Activated CD4-positive, alpha-beta T cell treated with anti-CD3 and anti-CD28 coated beads for 36 hours (primary cell): ENCODE data around the gene SPACA9. TPM values are rescaled to one million over a fixed set of nuclear protein-coding genes. Genes with fewer than 3 reads are reported as not detected.

Source experiments
- ATAC-seq: fragments of 200-7000 bp; cut with Tn5 transposase; one replicate; pipeline ENCODE4 v1.10.0; 2021; ENCODE audit warnings: mild to moderate bottlenecking, moderate library complexity
- CTCF ChIA-PET: fragments of 350-600 bp; sonication (Branson Sonifier 250); formaldehyde crosslinking; loops from one replicate; lab custom pipeline; 2021; ENCODE audit warnings: antibody characterized with exemption; lab: Charles Lee
- POLR2A ChIA-PET: fragments of 350-600 bp; sonication (Branson Sonifier 250); formaldehyde crosslinking; loops from one replicate; lab custom pipeline; 2021; ENCODE audit warnings: antibody characterized with exemption, inconsistent platforms; lab: Charles Lee
- DNase-seq: peaks from one replicate; pipeline ENCODE4 v3.0.0-alpha.2; 2020
- H3K27ac Mint-ChIP-seq: one replicate; pipeline ENCODE4 v1.8.0; 2021; ENCODE audit warnings: mixed read lengths
- H3K27me3 Mint-ChIP-seq: one replicate; pipeline ENCODE4 v1.8.0; 2021; ENCODE audit warnings: mixed read lengths
- H3K36me3 Mint-ChIP-seq: one replicate; pipeline ENCODE4 v1.8.0; 2021; ENCODE audit warnings: low read depth, mixed read lengths
- H3K4me1 Mint-ChIP-seq: one replicate; pipeline ENCODE4 v1.8.0; 2021; ENCODE audit warnings: mixed read lengths
- H3K4me3 Mint-ChIP-seq: one replicate; pipeline ENCODE4 v1.8.0; 2021; ENCODE audit warnings: mild to moderate bottlenecking, moderate library complexity, mixed read lengths
- H3K9me3 Mint-ChIP-seq: one replicate; pipeline ENCODE4 v1.8.0; 2021; ENCODE audit warnings: low read depth, mixed read lengths
- intact Hi-C, 2 experiments: fragments of 100-400 bp; cut with DNase I in 1 of 2; cut with micrococcal nuclease in 1 of 2; formaldehyde crosslinking; loops; one replicate each; pipeline versions ENCODE4 v1.14.2 to v1.15.1; 2022 to 2024; cut with DNase I, micrococcal nuclease
- total RNA-seq, 2 experiments: library from RNA; stranded (reverse); gene quantifications; one replicate each; pipeline ENCODE4 v1.2.3, GENCODE V29; 2021

The SPACA9 gene
- total RNA-seq, 2 experiments from 2014 or later: 2.7 to 4.4 TPM

- Mint-ChIP-seq H3K36me3 (peaks cover 22% of the 10 kb centered on the region), H3K4me1 (no peaks in the 10 kb centered on the region), H3K4me3 (no peak overlapping the region), H3K27ac (no peak overlapping the region), H3K9me3 (no peaks in the 10 kb centered on the region), H3K27me3 (no peaks in the 10 kb centered on the region)
- intact Hi-C loops: no loop called here
- ChIA-PET CTCF (interaction anchor here (1.6 kb wide), 1 partner anchor 8 kb away, joined by 6 read pairs; no protein-coding TSS in a partner anchor), POLR2A (interaction anchor here (0.5 kb wide), 1 partner anchor 10 kb away, joined by 6 read pairs; no protein-coding TSS in a partner anchor)
- DNase-seq: no peak
- no peak for ATAC-seq
Observed at GRCh38 chr9:132896264-132896663, 17.6 kb downstream of the SPACA9 start.

DNA sequence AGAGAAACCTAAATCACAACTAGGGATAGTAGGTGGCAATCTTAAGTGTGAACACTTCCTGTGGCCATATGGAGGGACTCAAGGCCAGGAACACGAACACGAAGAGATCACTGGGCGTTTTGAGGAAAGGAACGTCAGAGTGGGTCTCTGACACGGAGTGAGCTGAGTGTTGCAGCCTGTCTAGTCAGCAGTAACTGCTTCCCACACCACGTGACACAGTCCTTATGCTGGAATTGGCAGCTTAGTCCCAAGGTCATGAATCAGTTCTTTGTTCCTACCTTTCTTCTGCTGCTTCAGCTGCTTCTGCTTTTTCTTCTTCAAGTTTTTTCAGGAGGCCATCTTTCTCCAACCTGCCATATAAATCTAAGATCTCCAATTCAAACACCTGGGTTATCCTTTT, 18.2 kb downstream of the SPACA9 start:
- H3K27ac Mint-ChIP-seq: no peak overlapping the region
- H3K9me3 Mint-ChIP-seq: no peaks in the 10 kb centered on the region
- no peak for ATAC-seq
- H3K36me3 Mint-ChIP-seq: peaks cover 24% of the 10 kb centered on the region
- POLR2A ChIA-PET: interaction anchor here (0.5 kb wide), 1 partner anchor 9 kb away, joined by 6 read pairs; no protein-coding TSS in a partner anchor
- H3K4me3 Mint-ChIP-seq: no peak overlapping the region
- H3K4me1 Mint-ChIP-seq: peaks cover 5% of the 10 kb centered on the region
- intact Hi-C loops: no loop called here
- no peaks in the 10 kb centered on the region for H3K27me3 Mint-ChIP-seq
- CTCF ChIA-PET: interaction anchor here (0.7 kb wide), 1 partner anchor 387 kb away, joined by 3 read pairs; no protein-coding TSS in a partner anchor
- no peak for DNase-seq

GRCh38 chr9:132898051-132898450, 19.4 kb downstream of the SPACA9 start:
- CTCF ChIA-PET: no interaction called here
- Mint-ChIP-seq H3K4me3 (no peak overlapping the region), H3K9me3 (no peaks in the 10 kb centered on the region), H3K4me1 (peaks cover 8% of the 10 kb centered on the region), H3K27ac (no peak overlapping the region), H3K27me3 (no peaks in the 10 kb centered on the region), H3K36me3 (peaks cover 27% of the 10 kb centered on the region)
- ATAC-seq (no peak), DNase-seq (no peak)
- intact Hi-C loops: no loop called here
- POLR2A ChIA-PET: no interaction called here

DNA sequence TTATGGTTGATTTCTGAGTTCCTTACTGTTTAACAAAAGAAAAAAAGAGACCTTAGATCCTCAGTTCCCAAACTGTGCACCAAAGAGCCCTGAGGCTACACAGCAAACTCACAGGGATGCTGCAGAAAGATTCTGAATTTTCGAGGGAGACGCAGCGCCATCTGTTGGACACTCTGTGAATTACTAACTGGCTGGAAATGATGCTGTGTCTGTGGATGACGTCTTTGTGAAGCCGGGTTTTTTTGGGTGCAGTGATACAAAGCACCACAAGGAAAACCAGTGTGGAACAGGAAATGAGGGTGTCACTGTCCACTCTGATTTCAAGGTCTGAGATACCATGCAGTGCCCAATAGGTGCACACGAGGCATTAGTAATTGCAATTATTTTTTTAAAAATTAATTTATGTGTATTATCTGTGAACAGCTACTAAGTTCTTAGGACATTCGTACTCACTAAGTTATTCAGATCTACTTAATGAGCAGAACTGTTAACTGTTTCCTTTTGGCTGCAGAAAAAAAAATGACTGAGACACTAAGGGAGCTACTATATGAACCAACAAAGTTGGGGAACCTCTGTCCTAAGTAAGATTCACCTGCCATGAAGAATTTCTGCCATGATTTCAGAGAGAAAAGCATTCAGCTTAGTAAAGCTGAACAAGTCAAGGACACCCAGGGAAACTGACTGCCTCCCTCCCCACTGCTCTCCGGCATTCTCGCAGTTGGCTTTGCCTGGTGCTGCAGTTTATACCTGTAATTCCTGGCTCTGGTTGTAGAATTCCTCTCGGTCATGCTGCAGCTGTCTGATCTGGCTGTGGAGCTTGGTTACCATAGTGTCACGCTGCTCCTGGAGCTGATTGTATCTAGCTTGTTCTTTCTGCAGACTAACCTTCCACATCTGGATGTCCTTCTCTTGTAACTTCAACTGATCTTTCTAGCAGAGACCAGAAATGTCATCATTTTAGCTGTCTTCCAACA, 23.4 kb downstream of the SPACA9 start:
- Mint-ChIP-seq H3K4me3 (no peak overlapping the region), H3K9me3 (no peaks in the 10 kb centered on the region), H3K27ac (no peak overlapping the region), H3K4me1 (peaks cover 8% of the 10 kb centered on the region), H3K36me3 (peaks cover 17% of the 10 kb centered on the region), H3K27me3 (no peaks in the 10 kb centered on the region)
- intact Hi-C loops: loop anchor here (1.0 to 5.0 kb wide), 7 partner anchors 24 to 232 kb away; partner anchors contain the start of genes AK8 (in 1 of the 2), GTF3C4 (in 1 of the 2), SPACA9 (in 1 of the 2) and TSC1 (in 1 of the 2)
- peak; percentile 99 for ATAC-seq
- ChIA-PET CTCF (interaction anchor here (0.6 to 3.6 kb wide), 41 partner anchors 9 to 599 kb away, joined by 3 to 29 read pairs (median 3); partner anchors contain the start of genes GTF3C5, SPACA9 and TSC1), POLR2A (interaction anchor here (0.6 kb wide), 1 partner anchor 51 kb away, joined by 4 read pairs; no protein-coding TSS in a partner anchor)
- peak; percentile 87 for DNase-seq

- Mint-ChIP-seq H3K9me3 (no peaks in the 10 kb centered on the region), H3K36me3 (peaks cover 12% of the 10 kb centered on the region), H3K4me3 (no peak overlapping the region), H3K27me3 (no peaks in the 10 kb centered on the region), H3K27ac (no peak overlapping the region), H3K4me1 (peaks cover 15% of the 10 kb centered on the region)
- ChIA-PET CTCF (interaction anchor here (0.7 to 2.7 kb wide), 10 partner anchors 8 to 119 kb away, joined by 3 to 14 read pairs (median 6); partner anchors contain the start of gene GFI1B), POLR2A (no interaction called here)
- no peak for ATAC-seq
- intact Hi-C loops: loop anchor here (2.0 to 5.0 kb wide), 2 partner anchors 55 to 102 kb away; no protein-coding TSS in a partner anchor
- DNase-seq: no peak
Observed at GRCh38 chr9:132903574-132904492, 25.1 kb downstream of the SPACA9 start.

GRCh38 chr9:132905726-132906125, 27.0 kb downstream of the SPACA9 start:
- H3K4me3 Mint-ChIP-seq: no peak overlapping the region
- ATAC-seq (no peak), DNase-seq (no peak)
- intact Hi-C loops: no loop called here
- no peak overlapping the region for H3K27ac Mint-ChIP-seq
- H3K36me3 Mint-ChIP-seq: peaks cover 14% of the 10 kb centered on the region
- ChIA-PET POLR2A (interaction anchor here (0.7 kb wide), 1 partner anchor 9 kb away, joined by 6 read pairs; no protein-coding TSS in a partner anchor), CTCF (interaction anchor here (1.0 to 2.2 kb wide), 6 partner anchors 10 to 73 kb away, joined by 3 to 10 read pairs (median 6); partner anchors contain the start of gene GFI1B)
- no peaks in the 10 kb centered on the region for H3K27me3 Mint-ChIP-seq
- H3K9me3 Mint-ChIP-seq: no peaks in the 10 kb centered on the region
- H3K4me1 Mint-ChIP-seq: peaks cover 21% of the 10 kb centered on the region

DNA sequence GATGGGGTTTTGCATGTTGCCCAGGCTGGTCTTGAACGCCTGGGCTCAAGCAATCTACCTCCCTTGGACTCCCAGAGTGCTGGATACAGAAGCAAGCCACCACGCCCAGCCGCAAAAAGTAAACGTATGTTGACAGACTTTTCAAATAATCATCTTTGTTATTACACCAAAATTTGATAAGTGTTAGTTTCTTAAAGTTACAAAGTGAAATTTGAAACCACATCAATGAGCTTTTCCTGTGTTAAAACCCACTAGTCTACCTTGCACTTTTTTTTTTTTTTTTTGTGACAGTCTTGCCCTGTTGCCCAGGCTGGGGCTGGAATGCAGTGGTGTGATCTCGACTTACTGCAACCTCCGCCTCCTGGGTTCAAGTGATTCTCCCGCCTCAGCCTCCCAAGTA, 29.9 kb downstream of the SPACA9 start:
- Mint-ChIP-seq H3K4me3 (no peak overlapping the region), H3K9me3 (no peaks in the 10 kb centered on the region), H3K4me1 (peaks cover 13% of the 10 kb centered on the region), H3K36me3 (peaks cover 15% of the 10 kb centered on the region), H3K27ac (no peak overlapping the region), H3K27me3 (no peaks in the 10 kb centered on the region)
- intact Hi-C loops: no loop called here
- CTCF ChIA-PET: interaction anchor here (0.8 to 1.7 kb wide), 4 partner anchors 9 to 77 kb away, joined by 3 to 6 read pairs (median 5); no protein-coding TSS in a partner anchor
- POLR2A ChIA-PET: no interaction called here
- no peak for ATAC-seq
- no peak for DNase-seq

DNA sequence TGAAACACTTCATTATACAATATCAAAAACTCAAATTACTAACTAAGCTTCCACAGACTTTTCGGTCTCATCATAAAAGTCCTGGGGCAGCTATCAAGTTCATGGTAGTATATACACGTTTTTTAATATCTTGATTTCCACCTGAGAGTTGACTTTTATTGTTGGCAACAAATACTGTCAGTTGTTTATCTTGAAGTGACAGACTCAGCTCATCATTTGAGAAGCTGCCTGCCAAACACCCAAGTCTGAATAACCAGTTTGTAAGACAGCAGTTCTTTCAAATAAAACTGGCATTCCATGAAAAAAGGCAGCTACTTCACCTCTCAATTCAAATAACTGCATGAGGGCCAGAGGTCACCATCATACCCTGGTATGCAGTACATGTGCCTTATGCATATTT, 30.6 kb downstream of the SPACA9 start:
- Mint-ChIP-seq H3K4me3 (no peak overlapping the region), H3K36me3 (peaks cover 15% of the 10 kb centered on the region), H3K27me3 (no peaks in the 10 kb centered on the region), H3K9me3 (no peaks in the 10 kb centered on the region), H3K27ac (no peak overlapping the region), H3K4me1 (peaks cover 13% of the 10 kb centered on the region)
- ATAC-seq: no peak
- DNase-seq: no peak
- intact Hi-C loops: no loop called here
- POLR2A ChIA-PET: no interaction called here
- CTCF ChIA-PET: interaction anchor here (0.6 to 1.7 kb wide), 4 partner anchors 10 to 80 kb away, joined by 3 to 6 read pairs (median 4); no protein-coding TSS in a partner anchor

DNA sequence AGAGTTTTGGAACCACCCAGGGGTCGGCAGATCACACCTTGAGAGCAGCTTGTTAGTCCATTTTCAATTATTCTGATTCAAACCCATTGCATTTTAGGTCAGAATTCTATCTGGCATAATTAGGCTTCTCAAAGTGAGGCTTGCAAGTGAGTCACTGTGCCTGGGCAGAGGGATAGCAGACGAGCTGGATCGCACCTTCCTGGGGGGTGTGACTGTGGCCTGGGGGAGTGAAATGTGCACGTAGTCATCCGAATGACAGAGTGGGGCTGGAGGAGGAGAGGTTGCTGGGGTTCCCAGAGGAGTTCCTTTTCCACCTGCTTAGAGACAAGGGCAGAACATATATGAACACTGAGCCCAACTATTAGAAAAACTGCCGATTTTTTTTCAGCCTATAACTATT, 31.7 kb downstream of the SPACA9 start:
- H3K4me1 Mint-ChIP-seq: peaks cover 13% of the 10 kb centered on the region
- ChIA-PET POLR2A (interaction anchor here (0.7 kb wide), 2 partner anchors 12 to 33 kb away, joined by 3 to 5 read pairs; no protein-coding TSS in a partner anchor), CTCF (interaction anchor here (1.6 kb wide), 1 partner anchor 8 kb away, joined by 8 read pairs; no protein-coding TSS in a partner anchor)
- ATAC-seq: no peak
- DNase-seq: no peak
- peaks cover 18% of the 10 kb centered on the region for H3K36me3 Mint-ChIP-seq
- H3K9me3 Mint-ChIP-seq: no peaks in the 10 kb centered on the region
- no peak overlapping the region for H3K27ac Mint-ChIP-seq
- intact Hi-C loops: no loop called here
- no peak overlapping the region for H3K4me3 Mint-ChIP-seq
- H3K27me3 Mint-ChIP-seq: no peaks in the 10 kb centered on the region

DNA sequence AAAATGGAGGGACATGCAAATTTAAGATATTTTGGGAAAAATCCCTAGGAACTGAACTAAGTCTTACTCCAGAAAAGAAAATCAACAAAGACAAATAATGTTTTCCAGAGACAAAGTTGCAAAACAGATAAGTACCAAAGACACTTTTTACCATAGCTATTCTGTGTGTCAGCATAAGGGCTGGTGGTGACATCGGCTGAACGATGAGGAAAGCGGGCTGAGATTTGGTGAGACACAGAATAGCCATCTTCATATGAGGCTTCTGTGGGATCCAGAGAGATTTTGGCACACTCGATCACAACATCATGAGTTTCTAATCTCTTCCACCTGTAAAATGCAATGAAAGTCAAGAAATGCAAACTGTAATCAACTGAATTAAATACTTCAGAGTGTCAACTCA, 33.4 kb downstream of the SPACA9 start:
- peaks cover 13% of the 10 kb centered on the region for H3K4me1 Mint-ChIP-seq
- no peak overlapping the region for H3K4me3 Mint-ChIP-seq
- intact Hi-C loops: no loop called here
- CTCF ChIA-PET: no interaction called here
- POLR2A ChIA-PET: no interaction called here
- peaks cover 25% of the 10 kb centered on the region for H3K36me3 Mint-ChIP-seq
- no peaks in the 10 kb centered on the region for H3K9me3 Mint-ChIP-seq
- ATAC-seq (no peak), DNase-seq (no peak)
- H3K27me3 Mint-ChIP-seq: no peaks in the 10 kb centered on the region
- H3K27ac Mint-ChIP-seq: no peak overlapping the region
